Progenitor cell of endocrine pancreas (in vitro differentiated cells): ENCODE measurements around the gene PTGR1. TPM values are rescaled to one million over a fixed set of nuclear protein-coding genes. Genes with fewer than 3 reads are reported as not detected.
A peak's percentile ranks its signal among the peaks of the same experiment; 100 is the strongest.
"Not testable (repeated sequence)": the region's sequence is repeated elsewhere in the genome, so short reads cannot be mapped to it uniquely, and the experiment has no call there.

Source experiments
- DNase-seq: peaks from one replicate; pipeline ENCODE4 v3.0.0; 2021; ENCODE audit warnings: low spot score; ENCODE audit not compliant: unreplicated experiment
- H3K27ac Mint-ChIP-seq: 2 replicates; pipeline ENCODE4 v1.8.0; 2021; ENCODE audit warnings: mild to moderate bottlenecking, moderate library complexity, mixed read lengths
- H3K27me3 Mint-ChIP-seq: 2 replicates; pipeline ENCODE4 v1.8.0; 2021; ENCODE audit warnings: mixed read lengths
- H3K36me3 Mint-ChIP-seq: 2 replicates; pipeline ENCODE4 v1.8.0; 2022; ENCODE audit warnings: mixed read lengths; ENCODE audit not compliant: insufficient read depth
- H3K4me1 Mint-ChIP-seq: 2 replicates; pipeline ENCODE4 v1.8.0; 2021; ENCODE audit warnings: low read depth, mixed read lengths
- H3K4me3 Mint-ChIP-seq: 2 replicates; pipeline ENCODE4 v1.8.0; 2021; ENCODE audit warnings: low read depth, mild to moderate bottlenecking, moderate library complexity, mixed read lengths
- H3K9me3 Mint-ChIP-seq: 2 replicates; pipeline ENCODE4 v1.8.0; 2021; ENCODE audit warnings: low read depth, mixed read lengths
- CTCF ChIP-seq: fragments of 200-600 bp; sonication (generic); IDR thresholded peaks from one replicate; pipeline ENCODE4 v1.5.0; 2021; ENCODE audit warnings: antibody characterized with exemption, mild to moderate bottlenecking; ENCODE audit not compliant: unreplicated experiment
- total RNA-seq: library from RNA; stranded (reverse); gene quantifications from 2 replicates; pipeline ENCODE4 v1.2.1, GENCODE V29; 2021

PTGR1 gene
- total RNA-seq, 1 donor from 2014 or later, result 50.1 TPM

GRCh38 chr9:111561165-111561719 lies 38.2 kb downstream of the PTGR1 start:
- H3K9me3 Mint-ChIP-seq, result peaks cover 11% of the 10 kb centered on the region
- no peak for DNase-seq
- H3K4me3 Mint-ChIP-seq, result no peak overlapping the region
- H3K36me3 Mint-ChIP-seq, result peaks cover 39% of the 10 kb centered on the region
- TF ChIP-seq CTCF, result no peak
- no peak overlapping the region for H3K27ac Mint-ChIP-seq
- no peaks in the 10 kb centered on the region for H3K4me1 Mint-ChIP-seq
- no peaks in the 10 kb centered on the region for H3K27me3 Mint-ChIP-seq

- Mint-ChIP-seq H3K27ac (peak overlapping the region; percentile 33), H3K27me3 (no peaks in the 10 kb centered on the region), H3K36me3 (peaks cover 57% of the 10 kb centered on the region), H3K9me3 (peaks cover 22% of the 10 kb centered on the region), H3K4me1 (no peaks in the 10 kb centered on the region), H3K4me3 (no peak overlapping the region)
- no peak for TF ChIP-seq CTCF
- no peak for DNase-seq
Observed at GRCh38 chr9:111559000-111559610, 40.3 kb downstream of the PTGR1 start.

GRCh38 chr9:111555425-111555824 lies 44.0 kb downstream of the PTGR1 start:
- not testable (repeated sequence) for H3K27me3 Mint-ChIP-seq, DNase-seq, H3K4me3 Mint-ChIP-seq, H3K4me1 Mint-ChIP-seq, H3K27ac Mint-ChIP-seq
- Mint-ChIP-seq H3K9me3 (peaks cover 35% of the 10 kb centered on the region), H3K36me3 (peaks cover 61% of the 10 kb centered on the region)

- Mint-ChIP-seq H3K4me1 (no peaks in the 10 kb centered on the region), H3K27me3 (no peaks in the 10 kb centered on the region), H3K36me3 (peaks cover 74% of the 10 kb centered on the region), H3K4me3 (no peak overlapping the region), H3K9me3 (peaks cover 64% of the 10 kb centered on the region), H3K27ac (no peak overlapping the region)
- no peak for DNase-seq
- no peak for TF ChIP-seq CTCF
Observed at GRCh38 chr9:111548623-111549022, 50.8 kb downstream of the PTGR1 start.

GRCh38 chr9:111542497-111543254 lies 56.8 kb downstream of the PTGR1 start:
- no peak for DNase-seq
- peak overlapping the region; percentile 59 for H3K27ac Mint-ChIP-seq
- peaks cover 87% of the 10 kb centered on the region for H3K36me3 Mint-ChIP-seq
- TF ChIP-seq CTCF, result no peak
- H3K4me1 Mint-ChIP-seq, result no peaks in the 10 kb centered on the region
- no peak overlapping the region for H3K4me3 Mint-ChIP-seq
- peaks cover 62% of the 10 kb centered on the region for H3K9me3 Mint-ChIP-seq
- no peaks in the 10 kb centered on the region for H3K27me3 Mint-ChIP-seq
